ENCODE results near the gene LUM. TPM values are rescaled to one million over a fixed set of nuclear protein-coding genes. Genes with fewer than 3 reads are reported as not detected.

LUM gene
- total RNA-seq, 1 experiment from 2014 or later, result not detected

GRCh38 chr12:91074154-91074709 lies 37.1 kb downstream of the LUM start:
- peaks cover 0 to 3% of the 10 kb centered on the region in 2 experiments; a peak in 3 of 4 replicates for H3K4me1 Mint-ChIP-seq
- Histone ChIP-seq H2BK15ac (ENCODE audit: low read depth, low read length) (no peak overlapping the region), H2AK5ac (ENCODE audit: insufficient read length, low read length) (no peak overlapping the region), H3K56ac (ENCODE audit: insufficient read length, low read depth, low read length) (no peak overlapping the region), H4K91ac (ENCODE audit: insufficient read length, low read depth, low read length) (no peak overlapping the region), H3K9ac (ENCODE audit: extremely low read depth, insufficient read length, low read length) (no peak overlapping the region), H3K27me3 (ENCODE audit: insufficient read depth, low read length) (no peaks in the 10 kb centered on the region), H3K79me1 (ENCODE audit: insufficient read depth, low read depth, low read length, poor library complexity, severe bottlenecking) (no peaks in the 10 kb centered on the region), H3K79me2 (ENCODE audit: insufficient read depth, low read length) (no peaks in the 10 kb centered on the region), H3K4me1 (ENCODE audit: insufficient read depth, low read length) (no peaks in the 10 kb centered on the region), H3K18ac (ENCODE audit: insufficient read length, low read depth, low read length) (no peak overlapping the region), H4K8ac (replicated peaks; ENCODE audit: insufficient read length, low read depth, low read length) (no peak overlapping the region), H2BK120ac (ENCODE audit: low read depth, low read length, poor library complexity, severe bottlenecking) (no peak overlapping the region), H2BK5ac (ENCODE audit: insufficient read length, low read length) (no peak overlapping the region), H4K20me1 (ENCODE audit: control insufficient read depth, insufficient read depth, insufficient read length) (no peaks in the 10 kb centered on the region), H3K4me2 (ENCODE audit: insufficient read depth, insufficient read length, low read length) (no peak overlapping the region), H3K23me2 (ENCODE audit: insufficient read length, low read depth, low read length, poor library complexity, severe bottlenecking) (no peaks in the 10 kb centered on the region), H3T11ph (ENCODE audit: low read length) (no peak overlapping the region), H3K23ac (ENCODE audit: insufficient read length, low read depth, low read length) (no peak overlapping the region), H4K5ac (ENCODE audit: insufficient read length, low read depth, low read length) (no peak overlapping the region), H2BK20ac (ENCODE audit: low read depth, low read length, poor library complexity, severe bottlenecking) (no peak overlapping the region), H3K4ac (ENCODE audit: low read depth, low read length) (no peak overlapping the region), H3K27ac (ENCODE audit: insufficient read length, low read depth, low read length) (no peak overlapping the region), H2BK12ac (ENCODE audit: insufficient read length, low read depth, low read length) (no peak overlapping the region), H3K9me3 (ENCODE audit: control insufficient read depth, low read depth, low read length) (no peaks in the 10 kb centered on the region), H3K14ac (ENCODE audit: insufficient read depth, low read length) (no peak overlapping the region), H2AFZ (ENCODE audit: low read length) (no peak overlapping the region)
- no CpG with 5 or more reads among the region's 6 CpGs for WGBS (ENCODE audit: extremely low coverage, insufficient read length, low lambda C conversion rate)
- no peak overlapping the region for H3K27ac Mint-ChIP-seq
- no peaks in the 10 kb centered on the region for H3K9me3 Mint-ChIP-seq
- no peak for DNase-seq
- H3K4me3 Mint-ChIP-seq, result no peak overlapping the region
- no peaks in the 10 kb centered on the region for H3K36me3 Mint-ChIP-seq (ENCODE audit: insufficient read depth in 1 of 3, low read depth in 3 of 3)
- no peaks in the 10 kb centered on the region for H3K27me3 Mint-ChIP-seq (ENCODE audit: low read depth)
- TF ChIP-seq CTCF (conservative IDR thresholded peaks at IDR 0.05), result no peak

All from H9 (cell line).